ENCODE data around the gene TTC17.

- TF ChIP-seq ZNF23 (CRISPR knock-in tag; IDR thresholded peaks at IDR 0.05) (no peak), TBL1XR1 (IDR thresholded peaks at IDR 0.05; ENCODE audit: low read length in 2 of 2) (no peak), CTCF (IDR thresholded peaks at IDR 0.05 in 2 of 3, conservative IDR thresholded peaks at IDR 0.05 in 1 of 3; ENCODE audit: insufficient read depth in 2 of 3, low read depth in 1 of 3, low read length in 3 of 3) (no peak), REST (IDR thresholded peaks at IDR 0.05; ENCODE audit: borderline replicate concordance) (no peak), REST (CRISPR knock-in tag; IDR thresholded peaks at IDR 0.05; ENCODE audit: low read depth) (no peak), TFAP4 (CRISPR knock-in tag; IDR thresholded peaks at IDR 0.05; ENCODE audit: borderline replicate concordance) (no peak)
These were observed 1.8 kb downstream of the TTC17 start for GRCh38 chr11:43360361-43361032.

All from K562 (cell line).